Upper lobe of left lung (tissue), 4 donors: ENCODE measurements around the gene INPP4B.

Experiments
- CTCF ChIP-seq, 6 experiments: fragments of 450-650 bp in 4 of 6; fragments of 200-600 bp in 2 of 6; sonication (generic) in 2 of 6; IDR thresholded peaks; one replicate each; pipeline ENCODE4 v1.5.1; 2016 to 2019; ENCODE audit warnings: antibody characterized with exemption in 6 of 6
- POLR2A ChIP-seq, 4 donors: fragments of 450-650 bp; IDR thresholded peaks; one replicate each; pipeline ENCODE4 v1.5.1; 2016 to 2017; ENCODE audit warnings: antibody characterized with exemption in 4 of 4, mild to moderate bottlenecking in 2 of 4
- POLR2AphosphoS5 ChIP-seq, 2 donors: sonication (generic); formaldehyde crosslinking; IDR thresholded peaks; one replicate each; pipeline ENCODE4 v1.5.1; 2017; ENCODE audit warnings: antibody characterized with exemption in 2 of 2

GRCh38 chr4:142360657-142361056 is 485.4 kb downstream of the INPP4B start:
- TF ChIP-seq POLR2AphosphoS5 (IDR thresholded peaks at IDR 0.05) (no peak), CTCF (IDR thresholded peaks at IDR 0.05) (no peak), POLR2A (IDR thresholded peaks at IDR 0.05) (no peak)
